HG02973 (cell line): Measurements from ENCODE around the gene UGCG.
"Not testable (repeated sequence)": the region's sequence is repeated elsewhere in the genome, so short reads cannot be mapped to it uniquely, and the experiment has no call there.

Source experiments
- ATAC-seq: cut with Tn5 transposase; IDR thresholded peaks from one replicate; pipeline ENCODE4 v1.9.1; 2021; ENCODE audit warnings: moderate library complexity; ENCODE audit not compliant: unreplicated experiment

Gene UGCG

GRCh38 chr9:111948109-111948508, 51.5 kb downstream of the UGCG start:
- not testable (repeated sequence) for ATAC-seq

GRCh38 chr9:111948951-111949350, 52.3 kb downstream of the UGCG start:
- ATAC-seq, result no peak

GRCh38 chr9:111949919-111950318, 53.3 kb downstream of the UGCG start:
- ATAC-seq, result no peak

GRCh38 chr9:111952559-111952958, 55.9 kb downstream of the UGCG start:
- ATAC-seq, result no peak

- no peak for ATAC-seq
These were observed 56.8 kb downstream of the UGCG start for GRCh38 chr9:111953444-111953843.

- no peak for ATAC-seq
These were observed 58.4 kb downstream of the UGCG start for GRCh38 chr9:111955048-111955447.

- ATAC-seq, result peak; percentile 65
These were observed 61.4 kb downstream of the UGCG start for GRCh38 chr9:111957856-111958631.

- ATAC-seq, result no peak
These were observed 63.1 kb downstream of the UGCG start for GRCh38 chr9:111959468-111960359.

- ATAC-seq, result not testable (repeated sequence)
These were observed 63.9 kb downstream of the UGCG start for GRCh38 chr9:111960485-111960884.

- ATAC-seq, result no peak
These were observed 64.4 kb downstream of the UGCG start for GRCh38 chr9:111961009-111961408.

- no peak for ATAC-seq
These were observed 65.0 kb downstream of the UGCG start for GRCh38 chr9:111961575-111961974.

- no peak for ATAC-seq
These were observed 65.4 kb downstream of the UGCG start for GRCh38 chr9:111962021-111962420.

- ATAC-seq, result no peak
These were observed 67.4 kb downstream of the UGCG start for GRCh38 chr9:111963995-111964394.

GRCh38 chr9:111965566-111966019, 69.0 kb downstream of the UGCG start:
- peak; percentile 73 for ATAC-seq

GRCh38 chr9:111966124-111966723, 69.6 kb downstream of the UGCG start:
- ATAC-seq, result no peak

GRCh38 chr9:111966861-111967291, 70.3 kb downstream of the UGCG start:
- ATAC-seq, result no peak

GRCh38 chr9:111967621-111968020, 71.0 kb downstream of the UGCG start:
- ATAC-seq, result no peak

GRCh38 chr9:111969061-111969460, 72.4 kb downstream of the UGCG start:
- no peak for ATAC-seq

GRCh38 chr9:111969622-111970021, 73.0 kb downstream of the UGCG start:
- ATAC-seq, result no peak

- ATAC-seq, result no peak
These were observed 74.2 kb downstream of the UGCG start for GRCh38 chr9:111970827-111971226.

GRCh38 chr9:111974092-111974681, 77.6 kb downstream of the UGCG start:
- no peak for ATAC-seq
